GM21737 (cell line): ENCODE data around the gene DNLZ.
"Not testable (repeated sequence)": the region's sequence is repeated elsewhere in the genome, so short reads cannot be mapped to it uniquely, and the experiment has no call there.

Source experiments
- ATAC-seq: cut with Tn5 transposase; IDR thresholded peaks from one replicate; pipeline ENCODE4 v1.9.1; 2021; ENCODE audit warnings: mild to moderate bottlenecking, moderate library complexity; ENCODE audit not compliant: unreplicated experiment

The DNLZ gene

DNA sequence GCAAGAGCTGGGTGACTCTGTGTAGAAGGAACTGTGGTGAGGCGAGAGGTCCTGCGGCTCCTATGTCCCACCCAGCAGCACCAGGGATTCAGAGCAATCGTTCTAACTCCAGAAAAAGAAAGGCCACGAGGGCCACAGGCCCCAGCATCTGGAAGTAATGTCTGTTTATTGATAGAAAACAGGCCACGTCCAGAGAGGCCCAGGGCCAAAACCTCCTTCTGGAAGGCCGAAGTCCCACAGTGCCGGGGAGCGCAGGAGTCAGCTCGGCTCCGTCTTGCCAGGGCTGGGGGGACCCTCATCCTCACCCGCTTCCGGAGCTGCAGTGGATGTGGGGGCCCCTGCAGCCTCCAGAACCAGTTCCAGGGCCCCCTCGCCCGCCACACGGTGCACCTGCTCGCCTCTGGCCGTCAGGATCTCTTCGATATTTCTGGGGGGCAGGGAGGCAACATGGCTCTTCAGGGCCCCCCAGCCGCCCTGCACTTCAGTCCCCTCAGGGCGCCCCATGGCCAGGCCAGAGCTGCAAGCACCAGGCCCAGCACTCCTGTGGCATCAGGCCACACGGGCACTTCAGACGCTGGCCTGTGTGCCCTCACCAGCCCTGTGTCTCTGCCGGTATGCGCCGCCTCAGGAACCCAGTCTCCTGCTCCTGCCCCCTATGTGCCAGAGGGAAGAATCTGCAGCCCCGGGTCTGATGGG lies 1.6 kb downstream of the DNLZ start:
- ATAC-seq: no peak

DNA sequence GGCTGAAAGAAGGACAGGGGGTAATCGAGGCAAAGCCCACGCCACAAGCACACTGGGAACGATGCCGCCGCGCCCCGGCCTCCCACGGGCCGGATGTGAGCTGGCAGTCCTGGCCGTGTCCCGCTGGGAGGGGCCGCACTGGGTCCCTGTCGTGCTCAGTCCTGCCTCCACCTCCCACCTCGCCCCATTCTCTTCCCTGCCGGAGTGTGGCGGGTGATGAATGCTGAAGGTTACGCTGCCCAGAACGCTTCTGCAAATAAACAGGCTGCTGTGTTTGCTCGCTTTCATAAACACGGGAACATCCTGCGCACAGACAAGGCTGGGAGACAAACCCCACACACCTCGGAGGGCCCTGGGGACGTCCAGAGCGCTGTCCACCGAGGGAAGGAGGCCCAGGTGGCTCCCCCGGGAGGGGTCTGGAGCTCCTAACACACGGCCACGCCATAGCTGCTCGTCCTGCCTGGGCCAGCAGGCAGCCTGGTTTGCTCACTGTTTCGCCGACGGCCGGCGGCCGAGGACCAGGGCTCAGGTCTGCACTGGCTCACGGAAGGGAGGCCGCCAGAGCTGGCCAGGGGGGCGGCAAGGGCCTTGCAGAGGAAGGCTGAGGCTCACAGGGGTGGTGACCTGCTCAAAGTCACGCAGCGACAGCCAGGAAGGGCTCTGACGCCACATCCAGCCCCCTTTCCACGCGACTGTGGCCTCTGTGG lies 2.3 kb downstream of the DNLZ start:
- ATAC-seq: no peak

GRCh38 chr9:136359774-136360718 lies 3.5 kb downstream of the DNLZ start:
- ATAC-seq: no peak

GRCh38 chr9:136358888-136359287 lies 4.7 kb downstream of the DNLZ start:
- ATAC-seq: no peak

- ATAC-seq: no peak
Measured at GRCh38 chr9:136358016-136358415, 5.5 kb downstream of the DNLZ start.

- no peak for ATAC-seq
Measured at GRCh38 chr9:136357202-136357725, 6.3 kb downstream of the DNLZ start.

DNA sequence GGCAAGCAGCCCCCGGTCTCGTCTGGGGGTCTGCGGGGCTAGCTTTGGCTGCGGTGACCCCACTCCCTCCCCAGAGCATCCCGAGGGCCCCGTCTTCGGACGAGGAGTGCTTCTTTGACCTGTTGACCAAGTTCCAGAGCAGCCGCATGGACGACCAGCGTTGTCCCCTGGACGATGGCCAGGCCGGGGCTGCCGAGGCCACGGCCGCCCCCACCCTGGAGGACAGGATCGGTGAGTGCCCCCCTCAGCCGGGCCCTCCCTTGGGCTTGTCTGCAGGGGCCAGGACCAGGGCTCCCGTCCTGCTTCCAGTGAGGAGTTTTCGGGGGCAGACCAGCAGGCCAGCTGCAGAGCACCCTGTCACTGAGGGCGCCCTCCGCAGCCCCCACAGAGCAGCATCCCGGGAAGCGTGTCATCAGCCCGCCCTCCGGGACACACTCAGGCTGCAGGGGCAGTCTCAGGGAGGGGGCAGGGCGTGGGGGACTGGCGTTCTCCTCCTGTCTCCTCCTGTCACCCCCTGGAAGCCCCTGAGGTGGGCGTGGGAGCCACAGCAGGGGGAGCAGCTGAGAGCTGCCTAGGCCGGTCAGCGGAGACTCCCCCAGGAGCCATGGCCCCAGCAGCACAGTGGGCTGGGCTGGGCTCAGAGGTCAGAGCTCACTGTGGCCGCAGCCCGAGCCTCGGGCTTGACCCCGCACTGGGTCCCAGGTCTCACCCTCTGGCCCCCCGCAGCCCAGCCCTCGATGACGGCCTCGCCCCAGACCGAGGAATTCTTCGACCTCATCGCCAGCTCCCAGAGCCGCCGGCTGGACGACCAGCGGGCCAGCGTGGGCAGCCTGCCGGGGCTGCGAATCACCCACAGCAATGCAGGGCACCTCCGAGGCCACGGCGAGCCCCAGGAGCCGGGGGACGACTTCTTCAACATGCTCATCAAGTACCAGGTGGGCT lies 7.7 kb downstream of the DNLZ start:
- no peak for ATAC-seq

- ATAC-seq: no peak
Measured at GRCh38 chr9:136354592-136355085, 8.9 kb downstream of the DNLZ start.

- ATAC-seq: no peak
Measured at GRCh38 chr9:136353757-136354488, 9.6 kb downstream of the DNLZ start.

GRCh38 chr9:136353088-136353487 lies 10.5 kb downstream of the DNLZ start:
- no peak for ATAC-seq

GRCh38 chr9:136352682-136353081 lies 10.9 kb downstream of the DNLZ start:
- ATAC-seq: no peak

GRCh38 chr9:136351868-136352267 lies 11.7 kb downstream of the DNLZ start:
- not testable (repeated sequence) for ATAC-seq

GRCh38 chr9:136351252-136351800 lies 12.2 kb downstream of the DNLZ start:
- no peak for ATAC-seq

GRCh38 chr9:136349546-136349945 lies 14.0 kb downstream of the DNLZ start:
- no peak for ATAC-seq

DNA sequence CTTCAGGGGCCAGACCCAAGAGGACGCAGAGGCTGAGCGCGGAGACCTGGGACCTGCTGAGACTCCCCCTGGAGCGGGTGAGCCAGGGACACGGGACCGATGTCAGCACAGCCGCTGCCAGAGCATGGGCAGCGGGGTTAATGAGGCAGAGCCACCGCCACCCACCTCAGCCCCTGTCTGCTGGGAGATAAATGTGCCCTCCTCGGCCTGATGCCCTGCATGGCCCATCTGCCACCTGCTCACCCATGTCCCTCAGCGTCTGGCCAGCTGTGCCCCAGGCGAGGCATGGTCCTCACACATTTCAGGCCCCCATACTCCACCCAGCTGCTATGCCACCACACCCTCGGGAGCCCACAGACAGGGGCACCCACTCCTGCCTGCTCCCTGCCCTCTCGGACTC lies 14.9 kb downstream of the DNLZ start:
- ATAC-seq: no peak

GRCh38 chr9:136347472-136348256 lies 15.9 kb downstream of the DNLZ start:
- ATAC-seq: no peak

GRCh38 chr9:136346927-136347465 lies 16.5 kb downstream of the DNLZ start:
- no peak for ATAC-seq

DNA sequence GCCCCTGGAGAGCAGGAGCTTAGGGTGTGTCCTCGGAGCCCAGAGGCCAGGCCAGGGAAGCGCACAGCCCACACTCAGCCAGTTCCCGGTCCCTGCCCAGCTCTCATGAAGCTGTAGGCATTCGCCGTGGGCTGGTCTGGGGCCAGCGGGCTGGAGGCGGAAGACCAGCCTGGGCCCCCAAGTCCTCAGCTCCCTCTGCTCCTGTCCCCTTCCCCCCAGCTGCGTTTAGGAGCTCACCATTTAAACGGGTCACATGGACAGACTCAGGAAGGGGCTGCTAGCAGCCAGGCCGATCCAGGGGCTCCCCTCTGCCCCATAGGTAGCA lies 17.4 kb downstream of the DNLZ start:
- no peak for ATAC-seq
